Mucosa of descending colon (tissue), 3 donors: Measurements from ENCODE around the gene TIMM29. TPM values are rescaled to one million over a fixed set of nuclear protein-coding genes. Genes with fewer than 3 reads are reported as not detected.
"Not testable (repeated sequence)": the region's sequence is repeated elsewhere in the genome, so short reads cannot be mapped to it uniquely, and the experiment has no call there.

ENCODE experiments used
- ATAC-seq: fragments of 200-7000 bp; cut with Tn5 transposase; one replicate; pipeline ENCODE4 v1.9.1; 2020; ENCODE audit warnings: mild to moderate bottlenecking, moderate library complexity
- DNase-seq, 3 donors: peaks; one replicate each; pipeline ENCODE4 v3.0.0-alpha.2; 2020
- H3K36me3 ChIP-seq: fragments of 200-600 bp; one replicate; pipeline ENCODE4 v1.8.0; 2021; ENCODE audit warnings: low read depth, mild to moderate bottlenecking
- H3K4me1 ChIP-seq: fragments of 200-600 bp; one replicate; pipeline ENCODE4 v1.8.0; 2021; ENCODE audit warnings: low read depth, mild to moderate bottlenecking
- H3K4me3 ChIP-seq: fragments of 200-600 bp; one replicate; pipeline ENCODE4 v1.8.0; 2021; ENCODE audit warnings: mild to moderate bottlenecking
- H3K9me3 ChIP-seq: fragments of 200-600 bp; one replicate; pipeline ENCODE4 v1.8.0; 2021; ENCODE audit warnings: mild to moderate bottlenecking
- intact Hi-C, 2 donors: fragments of 100-400 bp; cut with DNase I in 1 of 2; cut with micrococcal nuclease in 1 of 2; formaldehyde crosslinking; loops; one replicate each; pipeline versions ENCODE4 v1.11.0 to v1.11.1; 2022; cut with DNase I, micrococcal nuclease
- total RNA-seq, 3 donors: library from RNA; stranded (reverse); fragmentation: NEBNext Ultra II Directional in 2 of 3; extraction: Animal tissue kit (Norgen Biotek cat#: 25700) in 2 of 3; gene quantifications; one replicate each; pipeline versions ENCODE4 v1.2.1 to v1.2.4, GENCODE V29; 2021 to 2023
- TF ChIP-seq, protein P1 (sequence below): fragments of 200-600 bp; IDR thresholded peaks from one replicate; pipeline ENCODE4 v1.8.0; 2022; ENCODE audit warnings: antibody characterized with exemption, mild to moderate bottlenecking
- donor health status: DM: no; HTN: no; CAD: no; lungs with moderate emphysema.
- donor health status: DM: no; HTN: no; CAD: no.
- donor health status: DM: no; HTN: yes; CAD: no.

The TIMM29 gene
- total RNA-seq, 3 donors from 2014 or later: 18.5 to 25.0 (median 22.7) TPM

DNA sequence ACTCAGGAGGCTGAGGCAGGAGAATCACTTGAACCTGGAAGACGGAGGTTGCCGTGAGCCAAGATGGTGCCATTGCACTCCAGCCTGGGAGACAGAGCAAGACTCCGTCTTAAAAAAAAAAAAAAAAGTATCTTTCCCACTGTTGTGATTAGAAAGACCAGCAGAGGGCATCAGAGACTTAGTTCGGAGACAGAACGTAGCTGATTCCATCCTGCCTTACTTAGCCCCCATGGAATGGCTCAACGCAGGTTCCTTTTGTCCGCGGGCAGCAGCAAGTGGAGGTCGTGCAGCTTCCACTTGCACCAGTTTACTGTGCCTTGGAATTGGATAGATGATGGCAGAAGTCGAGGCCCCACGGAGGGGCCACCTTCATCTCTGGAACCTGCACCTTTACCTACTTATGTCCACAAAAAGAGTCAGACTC is 8.1 kb downstream of the TIMM29 start:
- TF ChIP-seq, protein P1, sequence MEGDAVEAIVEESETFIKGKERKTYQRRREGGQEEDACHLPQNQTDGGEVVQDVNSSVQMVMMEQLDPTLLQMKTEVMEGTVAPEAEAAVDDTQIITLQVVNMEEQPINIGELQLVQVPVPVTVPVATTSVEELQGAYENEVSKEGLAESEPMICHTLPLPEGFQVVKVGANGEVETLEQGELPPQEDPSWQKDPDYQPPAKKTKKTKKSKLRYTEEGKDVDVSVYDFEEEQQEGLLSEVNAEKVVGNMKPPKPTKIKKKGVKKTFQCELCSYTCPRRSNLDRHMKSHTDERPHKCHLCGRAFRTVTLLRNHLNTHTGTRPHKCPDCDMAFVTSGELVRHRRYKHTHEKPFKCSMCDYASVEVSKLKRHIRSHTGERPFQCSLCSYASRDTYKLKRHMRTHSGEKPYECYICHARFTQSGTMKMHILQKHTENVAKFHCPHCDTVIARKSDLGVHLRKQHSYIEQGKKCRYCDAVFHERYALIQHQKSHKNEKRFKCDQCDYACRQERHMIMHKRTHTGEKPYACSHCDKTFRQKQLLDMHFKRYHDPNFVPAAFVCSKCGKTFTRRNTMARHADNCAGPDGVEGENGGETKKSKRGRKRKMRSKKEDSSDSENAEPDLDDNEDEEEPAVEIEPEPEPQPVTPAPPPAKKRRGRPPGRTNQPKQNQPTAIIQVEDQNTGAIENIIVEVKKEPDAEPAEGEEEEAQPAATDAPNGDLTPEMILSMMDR: peak; percentile 14
- H3K36me3 ChIP-seq: no peaks in the 10 kb centered on the region
- ATAC-seq (peak; percentile 79), DNase-seq (peak in 1 of 3 donors; percentile 81)
- no peaks in the 10 kb centered on the region for H3K9me3 ChIP-seq
- peaks cover 9% of the 10 kb centered on the region for H3K4me1 ChIP-seq
- no peak overlapping the region for H3K4me3 ChIP-seq
- intact Hi-C loops: no loop called here

DNA sequence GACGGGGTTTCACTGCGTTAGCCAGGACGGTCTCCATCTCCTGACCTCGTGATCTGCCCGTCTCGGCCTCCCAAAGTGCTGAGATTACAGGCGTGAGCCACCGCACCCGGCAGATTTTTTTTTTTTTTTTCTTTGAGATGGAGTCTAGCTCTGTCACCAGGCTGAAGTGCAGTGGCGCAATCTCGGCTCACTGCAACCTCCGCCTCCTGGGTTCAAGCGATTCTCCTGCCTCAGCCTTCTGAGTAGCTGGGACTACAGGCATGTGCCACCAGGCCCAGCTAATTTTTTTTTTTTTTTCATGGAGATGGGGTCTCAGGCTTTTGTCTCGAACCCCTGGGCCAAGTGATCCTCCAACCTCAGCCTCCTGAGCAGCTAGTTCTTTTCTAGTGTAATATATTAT is 13.0 kb downstream of the TIMM29 start:
- H3K9me3 ChIP-seq, H3K4me3 ChIP-seq, H3K36me3 ChIP-seq, DNase-seq, intact Hi-C loops: not testable (repeated sequence)
- peak; percentile 21 for ATAC-seq
- peaks cover 18% of the 10 kb centered on the region for H3K4me1 ChIP-seq

DNA sequence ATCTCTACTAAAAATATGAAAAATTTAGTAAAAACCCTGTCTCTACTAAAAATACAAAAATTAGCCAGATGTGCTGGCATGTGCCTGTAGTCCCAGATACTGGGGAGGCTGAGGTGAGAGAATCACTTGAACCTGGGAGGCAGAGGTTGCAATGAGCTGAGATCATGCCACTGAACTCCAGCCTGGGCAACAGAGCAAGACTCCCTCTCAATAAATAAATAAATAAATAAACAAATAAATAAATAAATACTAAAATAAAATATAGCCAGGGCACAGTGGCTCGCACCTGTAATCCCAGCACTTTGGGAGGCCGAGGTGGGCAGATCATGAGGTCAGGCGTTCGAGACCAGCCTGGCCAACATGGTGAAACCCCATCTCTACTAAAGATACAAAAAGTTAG is 14.8 kb downstream of the TIMM29 start:
- intact Hi-C loops, H3K4me3 ChIP-seq, H3K36me3 ChIP-seq, ATAC-seq, H3K9me3 ChIP-seq, DNase-seq: not testable (repeated sequence)
- H3K4me1 ChIP-seq: peaks cover 18% of the 10 kb centered on the region

DNA sequence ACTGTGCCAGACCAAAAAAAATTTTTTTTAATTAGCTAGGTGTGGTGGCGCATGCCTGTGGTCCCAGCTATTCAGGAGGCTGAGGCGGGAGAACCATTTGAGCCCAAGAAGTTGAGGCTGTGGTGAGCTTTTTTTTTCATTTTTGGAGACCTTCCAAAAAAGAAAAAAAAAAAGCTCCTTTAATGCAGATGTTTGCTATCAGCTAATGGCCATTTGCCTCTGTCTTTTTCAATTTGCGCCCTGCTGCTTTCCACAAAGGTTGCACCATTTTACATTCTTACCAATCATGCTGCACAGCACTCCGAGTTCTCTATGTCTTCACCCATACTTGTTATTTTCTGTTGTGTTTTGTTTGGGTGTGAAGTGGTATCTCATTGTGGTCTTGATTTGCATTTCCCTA is 16.7 kb downstream of the TIMM29 start:
- ATAC-seq (no peak), DNase-seq (no peak)
- no peaks in the 10 kb centered on the region for H3K9me3 ChIP-seq
- intact Hi-C loops: no loop called here
- no peak overlapping the region for H3K4me3 ChIP-seq
- H3K36me3 ChIP-seq: no peaks in the 10 kb centered on the region
- H3K4me1 ChIP-seq: peaks cover 9% of the 10 kb centered on the region
- TF ChIP-seq, protein P1: no peak

DNA sequence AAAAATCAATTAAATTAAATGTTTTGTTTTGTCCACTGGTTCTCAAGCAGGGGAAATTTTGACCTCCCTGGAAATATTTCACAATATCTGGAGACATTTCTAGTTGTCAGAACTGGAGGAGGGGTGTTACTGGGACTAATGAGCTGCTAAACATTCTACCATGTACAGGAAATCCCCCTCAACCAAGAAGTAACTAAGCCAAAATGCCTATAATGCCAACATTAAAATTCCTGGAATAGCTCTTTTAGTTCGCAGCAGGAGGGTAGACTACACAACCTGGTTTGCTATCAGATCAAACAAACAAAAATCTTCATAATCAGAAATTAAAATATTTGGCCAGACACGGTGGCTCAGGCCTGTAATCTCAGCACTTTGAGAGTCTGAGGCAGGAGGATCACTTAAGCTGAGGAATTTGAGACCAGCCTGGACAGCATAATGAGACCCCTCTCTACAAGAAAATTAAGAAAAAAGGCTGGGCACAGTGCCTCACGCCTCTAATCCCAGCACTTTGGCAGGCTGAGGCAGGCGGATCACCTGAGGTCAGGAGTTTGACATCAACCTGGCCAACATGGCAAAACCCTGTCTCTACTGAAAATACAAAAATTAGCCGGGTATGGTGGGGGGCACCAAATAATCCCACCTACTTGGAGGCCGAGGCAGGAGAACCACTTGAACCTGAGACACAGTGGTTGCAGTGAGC is 18.5 kb downstream of the TIMM29 start:
- TF ChIP-seq, protein P1: no peak
- intact Hi-C loops: no loop called here
- no peak overlapping the region for H3K4me3 ChIP-seq
- H3K9me3 ChIP-seq: no peaks in the 10 kb centered on the region
- DNase-seq (no peak), ATAC-seq (no peak)
- peaks cover 6% of the 10 kb centered on the region for H3K4me1 ChIP-seq
- no peaks in the 10 kb centered on the region for H3K36me3 ChIP-seq

DNA sequence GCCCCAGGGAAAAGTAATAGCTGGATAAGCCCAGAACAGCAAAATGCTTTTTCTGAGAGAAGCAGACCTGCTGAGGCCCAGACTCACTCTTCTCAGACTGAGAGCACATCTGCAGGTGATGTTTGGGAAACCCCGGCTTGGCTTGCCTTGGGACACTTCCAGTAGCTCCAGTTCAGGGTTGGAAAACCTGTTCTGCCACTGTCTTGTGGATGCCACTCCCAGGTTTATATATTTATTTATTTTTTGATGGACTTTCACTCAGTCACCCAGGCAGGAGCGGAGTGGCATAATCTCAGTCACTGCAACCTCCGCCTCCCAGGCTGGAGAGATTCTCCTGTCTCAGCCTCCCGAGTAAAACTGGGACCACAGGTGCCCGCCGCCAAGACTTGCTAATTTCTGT is 24.2 kb downstream of the TIMM29 start:
- H3K36me3 ChIP-seq: no peaks in the 10 kb centered on the region

DNA sequence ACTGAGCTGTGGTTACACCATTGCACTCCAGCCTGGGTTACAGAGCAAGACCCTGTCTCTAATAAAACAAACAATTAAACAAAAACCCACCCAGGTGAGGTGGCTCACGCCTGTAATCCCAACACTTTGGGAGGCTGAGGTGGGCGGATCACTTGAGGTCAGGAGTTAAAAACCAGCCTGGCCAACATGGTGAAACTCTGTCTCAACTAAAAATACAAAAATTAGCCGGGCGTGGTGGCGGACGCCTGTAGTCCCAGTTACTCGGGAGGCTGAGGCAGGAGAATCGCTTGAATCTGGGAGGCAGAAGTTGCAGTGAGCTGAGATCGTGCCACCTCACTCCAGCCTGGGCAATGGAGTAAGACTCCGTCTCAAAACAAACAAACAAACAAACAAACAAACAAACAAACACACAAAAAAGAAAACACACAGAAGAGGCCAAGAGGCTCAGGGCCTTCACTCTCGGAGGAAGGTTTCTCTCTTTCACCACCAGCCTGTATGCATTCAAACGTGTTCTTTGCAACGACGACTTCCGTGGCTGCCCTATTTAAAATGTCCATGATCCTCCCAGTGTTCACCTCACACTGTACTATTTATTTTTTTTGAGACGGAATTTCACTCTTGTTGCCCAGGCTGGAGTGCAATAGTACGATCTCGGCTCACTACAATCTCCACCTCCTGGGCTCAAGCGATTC is 30.8 kb downstream of the TIMM29 start:
- H3K9me3 ChIP-seq, ATAC-seq, H3K36me3 ChIP-seq, H3K4me1 ChIP-seq, intact Hi-C loops, H3K4me3 ChIP-seq, DNase-seq: not testable (repeated sequence)

More for the DNA sequence above, 24.2 kb downstream of the TIMM29 start:
- ATAC-seq: peak; percentile 95
- no peak overlapping the region for H3K4me3 ChIP-seq
- H3K9me3 ChIP-seq: no peaks in the 10 kb centered on the region
- intact Hi-C loops: no loop called here
- TF ChIP-seq, protein P1: no peak
- peak; percentile 55 to 90 (median 63) for DNase-seq
- H3K4me1 ChIP-seq: peaks cover 8% of the 10 kb centered on the region
